NCI-H526 treated with DMSO at 0.1 percent for 48 hours (cell line): ENCODE data around the gene ZPR1.
"Not testable (repeated sequence)": the region's sequence is repeated elsewhere in the genome, so short reads cannot be mapped to it uniquely, and the experiment has no call there.

Experiments
- DNase-seq: peaks from one replicate; lab custom pipeline; 2025; lab: John Stamatoyannopoulos, UW

Gene ZPR1

DNA sequence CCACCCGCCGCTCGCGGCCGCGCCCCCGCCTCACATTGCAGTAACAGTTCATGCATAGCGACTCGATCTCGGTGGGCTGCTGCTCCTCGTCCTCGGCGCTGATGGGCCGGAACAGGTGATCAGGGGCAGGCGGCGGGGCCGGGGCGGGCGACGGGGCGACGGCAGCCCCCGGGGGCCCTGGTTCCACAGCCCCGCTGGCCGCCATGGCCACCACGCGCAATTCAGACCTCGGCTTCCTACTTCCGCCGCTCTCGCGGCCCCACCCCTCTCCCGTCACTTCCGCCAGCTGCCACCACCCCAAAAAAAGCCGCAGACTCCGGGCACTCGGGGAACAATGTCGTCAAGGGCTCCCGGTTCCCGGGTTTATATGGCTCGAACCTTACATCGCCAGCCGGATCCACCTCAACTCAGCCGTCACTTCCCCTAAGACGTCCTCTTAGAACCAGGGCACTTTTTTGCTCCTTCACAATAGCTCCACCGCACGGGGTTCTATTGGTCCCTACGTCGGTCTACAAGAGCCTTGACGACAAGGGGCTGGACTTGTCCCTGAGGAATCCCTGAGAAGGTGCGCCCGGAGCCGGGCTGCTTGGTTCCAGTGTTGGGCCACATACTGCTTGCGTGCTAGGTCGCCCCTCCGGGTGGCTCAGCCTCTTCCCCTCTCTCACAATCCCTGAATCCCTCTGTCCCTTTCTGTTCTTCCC is at the start of gene ZPR1:
Gene ZPR1 (minus strand): TSS at position 238 of the 701 bp plus-strand sequence. CDS start 33 bp downstream, at position 205.
- DNase-seq = peak; percentile 71

- no peak for DNase-seq
These were observed 48.8 kb upstream of the ZPR1 start for GRCh38 chr11:116836632-116836991.

GRCh38 chr11:116835791-116836631 is 48.2 kb upstream of the ZPR1 start:
- DNase-seq = peak; percentile 96

DNA sequence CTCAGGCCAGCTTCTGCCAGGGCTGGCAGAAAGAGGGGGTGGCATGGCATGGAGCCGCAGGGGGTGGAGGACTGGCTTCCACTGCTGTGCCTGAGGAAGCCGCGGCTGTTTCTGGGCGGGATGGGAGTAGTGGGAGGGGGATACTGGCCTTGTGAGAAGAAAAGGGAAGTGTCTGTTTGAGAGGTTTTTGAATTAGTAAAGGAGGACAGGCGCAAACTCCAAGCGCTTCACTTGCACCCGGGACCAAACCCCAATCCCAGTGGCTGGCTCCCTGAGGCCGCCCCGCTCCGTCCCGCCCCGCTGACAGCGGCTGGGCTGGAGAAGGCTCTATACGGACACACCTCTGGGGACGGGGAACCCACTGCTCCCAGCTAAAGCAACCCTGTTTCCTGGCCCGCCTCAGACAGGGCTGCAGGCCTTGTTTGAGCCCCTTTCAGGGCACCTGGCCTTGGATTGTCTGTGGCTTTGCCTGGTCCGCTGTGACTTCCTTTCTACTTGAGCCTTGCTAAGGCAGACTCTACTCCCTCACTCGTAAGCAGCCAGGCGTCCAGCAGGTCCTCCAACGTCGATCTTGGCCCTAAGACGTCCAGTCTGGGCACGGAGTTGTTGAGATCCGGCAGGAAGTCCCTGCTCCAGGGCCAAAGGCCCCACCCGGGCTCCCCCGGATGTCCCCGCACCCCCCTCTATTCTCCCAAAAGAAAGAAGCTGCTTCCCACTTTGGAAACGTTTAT is 47.4 kb upstream of the ZPR1 start:
- DNase-seq = no peak

DNA sequence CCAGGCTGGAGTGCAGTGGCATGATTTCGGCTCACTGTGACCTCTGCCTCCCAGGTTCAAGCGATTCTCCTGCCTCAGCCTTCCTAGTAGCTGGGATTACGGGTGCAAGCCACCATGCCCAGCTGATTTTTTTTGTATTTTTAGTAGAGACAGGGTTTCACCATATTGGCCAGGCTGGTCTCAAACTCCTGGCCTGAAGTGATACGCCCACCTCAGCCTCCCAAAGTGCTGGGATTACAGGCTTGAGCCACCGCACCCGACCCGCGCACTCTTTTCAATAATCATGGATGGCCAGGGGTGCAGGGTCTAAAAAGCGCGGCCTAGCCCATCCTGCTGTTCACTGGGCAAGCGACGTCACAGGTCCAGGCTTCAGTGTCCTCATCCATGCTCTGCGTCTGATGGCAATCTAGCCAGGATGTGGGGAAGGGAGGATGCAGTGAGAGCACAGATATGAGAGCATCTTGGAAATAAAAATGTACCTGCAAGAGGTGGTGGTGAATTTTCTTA is 46.8 kb upstream of the ZPR1 start:
- not testable (repeated sequence) for DNase-seq

GRCh38 chr11:116833816-116834534 is 46.2 kb upstream of the ZPR1 start:
- DNase-seq = no peak

DNA sequence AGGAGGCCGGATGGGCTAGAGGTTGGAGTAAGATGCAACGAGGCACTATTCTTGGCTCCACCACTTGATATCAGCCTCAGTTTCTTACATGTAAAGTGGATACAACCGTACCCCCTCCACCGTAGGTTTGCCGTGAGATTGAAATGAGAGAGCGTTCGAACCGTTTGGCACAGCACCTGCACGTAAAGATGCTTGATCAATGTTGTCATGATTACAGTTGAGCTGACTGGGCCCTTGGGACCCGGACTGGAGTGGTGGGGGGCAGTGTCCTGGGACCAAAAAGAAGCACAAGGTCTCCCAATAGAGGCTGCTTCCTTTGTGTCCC is 45.6 kb upstream of the ZPR1 start:
- no peak for DNase-seq

DNA sequence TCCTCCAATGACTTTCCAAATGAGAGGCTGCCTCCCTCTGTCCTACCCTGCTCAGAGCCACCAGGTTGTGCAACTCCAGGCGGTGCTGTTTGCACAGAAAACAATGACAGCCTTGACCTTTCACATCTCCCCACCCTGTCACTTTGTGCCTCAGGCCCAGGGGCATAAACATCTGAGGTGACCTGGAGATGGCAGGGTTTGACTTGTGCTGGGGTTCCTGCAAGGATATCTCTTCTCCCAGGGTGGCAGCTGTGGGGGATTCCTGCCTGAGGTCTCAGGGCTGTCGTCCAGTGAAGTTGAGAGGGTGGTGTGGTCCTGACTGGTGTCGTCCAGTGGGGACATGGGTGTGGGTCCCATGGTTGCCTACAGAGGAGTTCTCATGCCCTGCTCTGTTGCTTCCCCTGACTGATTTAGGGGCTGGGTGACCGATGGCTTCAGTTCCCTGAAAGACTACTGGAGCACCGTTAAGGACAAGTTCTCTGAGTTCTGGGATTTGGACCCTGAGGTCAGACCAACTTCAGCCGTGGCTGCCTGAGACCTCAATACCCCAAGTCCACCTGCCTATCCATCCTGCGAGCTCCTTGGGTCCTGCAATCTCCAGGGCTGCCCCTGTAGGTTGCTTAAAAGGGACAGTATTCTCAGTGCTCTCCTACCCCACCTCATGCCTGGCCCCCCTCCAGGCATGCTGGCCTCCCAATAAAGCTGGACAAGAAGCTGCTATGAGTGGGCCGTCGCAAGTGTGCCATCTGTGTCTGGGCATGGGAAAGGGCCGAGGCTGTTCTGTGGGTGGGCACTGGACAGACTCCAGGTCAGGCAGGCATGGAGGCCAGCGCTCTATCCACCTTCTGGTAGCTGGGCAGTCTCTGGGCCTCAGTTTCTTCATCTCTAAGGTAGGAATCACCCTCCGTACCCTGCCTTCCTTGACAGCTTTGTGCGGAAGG is 44.8 kb upstream of the ZPR1 start:
- DNase-seq = no peak

- DNase-seq = no peak
These were observed 44.0 kb upstream of the ZPR1 start for GRCh38 chr11:116831790-116832349.

DNA sequence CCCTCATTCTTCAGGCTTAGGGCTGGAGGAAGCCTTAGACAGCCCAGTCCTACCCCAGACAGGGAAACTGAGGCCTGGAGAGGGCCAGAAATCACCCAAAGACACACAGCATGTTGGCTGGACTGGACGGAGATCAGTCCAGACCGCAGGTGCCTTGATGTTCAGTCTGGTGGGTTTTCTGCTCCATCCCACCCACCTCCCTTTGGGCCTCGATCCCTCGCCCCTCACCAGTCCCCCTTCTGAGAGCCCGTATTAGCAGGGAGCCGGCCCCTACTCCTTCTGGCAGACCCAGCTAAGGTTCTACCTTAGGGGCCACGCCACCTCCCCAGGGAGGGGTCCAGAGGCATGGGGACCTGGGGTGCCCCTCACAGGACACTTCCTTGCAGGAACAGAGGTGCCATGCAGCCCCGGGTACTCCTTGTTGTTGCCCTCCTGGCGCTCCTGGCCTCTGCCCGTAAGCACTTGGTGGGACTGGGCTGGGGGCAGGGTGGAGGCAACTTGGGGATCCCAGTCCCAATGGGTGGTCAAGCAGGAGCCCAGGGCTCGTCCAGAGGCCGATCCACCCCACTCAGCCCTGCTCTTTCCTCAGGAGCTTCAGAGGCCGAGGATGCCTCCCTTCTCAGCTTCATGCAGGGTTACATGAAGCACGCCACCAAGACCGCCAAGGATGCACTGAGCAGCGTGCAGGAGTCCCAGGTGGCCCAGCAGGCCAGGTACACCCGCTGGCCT is 42.5 kb upstream of the ZPR1 start:
- DNase-seq = no peak

- no peak for DNase-seq
These were observed 41.8 kb upstream of the ZPR1 start, which contains the start of gene APOC3 for GRCh38 chr11:116829525-116830183. Gene APOC3 (plus strand): TSS chr11:116829907. CDS start chr11:116830583, 676 bp downstream.

DNA sequence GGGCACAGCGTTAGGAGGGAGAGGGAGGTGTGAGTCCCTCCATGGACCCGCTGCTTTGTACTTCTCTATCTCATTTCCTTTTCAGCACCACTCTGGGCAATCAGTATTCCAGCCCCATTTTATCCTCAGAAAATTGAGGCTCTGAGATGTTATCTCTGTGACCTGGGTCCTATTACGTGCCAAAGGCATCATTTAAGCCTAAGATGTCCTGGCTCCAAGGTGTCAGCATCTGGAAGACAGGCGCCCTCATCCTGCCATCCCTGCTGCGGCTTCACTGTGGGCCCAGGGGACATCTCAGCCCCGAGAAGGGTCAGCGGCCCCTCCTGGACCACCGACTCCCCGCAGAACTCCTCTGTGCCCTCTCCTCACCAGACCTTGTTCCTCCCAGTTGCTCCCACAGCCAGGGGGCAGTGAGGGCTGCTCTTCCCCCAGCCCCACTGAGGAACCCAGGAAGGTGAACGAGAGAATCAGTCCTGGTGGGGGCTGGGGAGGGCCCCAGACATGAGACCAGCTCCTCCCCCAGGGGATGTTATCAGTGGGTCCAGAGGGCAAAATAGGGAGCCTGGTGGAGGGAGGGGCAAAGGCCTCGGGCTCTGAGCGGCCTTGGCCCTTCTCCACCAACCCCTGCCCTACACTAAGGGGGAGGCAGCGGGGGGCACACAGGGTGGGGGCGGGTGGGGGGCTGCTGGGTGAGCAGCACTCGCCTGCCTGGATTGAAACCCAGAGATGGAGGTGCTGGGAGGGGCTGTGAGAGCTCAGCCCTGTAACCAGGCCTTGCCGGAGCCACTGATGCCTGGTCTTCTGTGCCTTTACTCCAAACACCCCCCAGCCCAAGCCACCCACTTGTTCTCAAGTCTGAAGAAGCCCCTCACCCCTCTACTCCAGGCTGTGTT is 41.1 kb upstream of the ZPR1 start:
- no peak for DNase-seq

DNA sequence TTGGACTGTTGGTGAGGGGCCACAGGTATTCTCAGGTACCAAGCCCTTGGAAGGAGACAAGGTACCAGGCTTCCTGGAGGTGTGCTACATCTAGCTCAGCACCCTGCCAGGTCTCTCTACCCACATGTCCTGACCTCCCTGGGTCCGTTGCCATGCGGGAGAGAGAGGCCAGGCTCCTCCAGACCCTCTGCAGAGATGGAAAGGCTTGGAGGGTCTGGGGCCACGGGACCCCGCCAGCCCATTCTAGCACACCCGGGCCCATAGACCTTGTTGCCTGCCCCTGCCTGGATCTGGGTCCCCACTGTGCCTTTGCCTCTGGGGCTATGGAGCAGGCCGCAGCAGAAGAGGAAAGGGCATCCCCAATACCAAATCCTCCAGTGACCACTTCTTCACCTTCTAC is 39.6 kb upstream of the ZPR1 start:
- no peak for DNase-seq

GRCh38 chr11:116826751-116827431 is 39.1 kb upstream of the ZPR1 start:
- DNase-seq = no peak

GRCh38 chr11:116825854-116826750 is 38.3 kb upstream of the ZPR1 start:
- no peak for DNase-seq

GRCh38 chr11:116825434-116825833 is 37.6 kb upstream of the ZPR1 start:
- no peak for DNase-seq
